ENCODE results near the gene SEMA5A.

The SEMA5A gene

GRCh38 chr5:9278921-9279603 lies 266.8 kb downstream of the SEMA5A start:
- no peak for DNase-seq (ENCODE audit: low read depth)

- DNase-seq (ENCODE audit: low read depth) = no peak
Observed at GRCh38 chr5:9269014-9269413, 276.9 kb downstream of the SEMA5A start.

- no peak for DNase-seq (ENCODE audit: low read depth)
Observed at GRCh38 chr5:9268226-9268625, 277.6 kb downstream of the SEMA5A start.

GRCh38 chr5:9265441-9266287 lies 280.2 kb downstream of the SEMA5A start:
- DNase-seq (ENCODE audit: low read depth) = no peak

- no peak for DNase-seq (ENCODE audit: low read depth)
Observed at GRCh38 chr5:9264301-9264700, 281.6 kb downstream of the SEMA5A start.

GRCh38 chr5:9263656-9264055 lies 282.2 kb downstream of the SEMA5A start:
- DNase-seq (ENCODE audit: low read depth) = no peak

GRCh38 chr5:9251379-9251980 lies 294.4 kb downstream of the SEMA5A start:
- DNase-seq (ENCODE audit: low read depth) = no peak

GRCh38 chr5:9249231-9249630 lies 296.6 kb downstream of the SEMA5A start:
- DNase-seq (ENCODE audit: low read depth) = no peak

GRCh38 chr5:9245071-9245470 lies 300.8 kb downstream of the SEMA5A start:
- DNase-seq (ENCODE audit: low read depth) = no peak

- no peak for DNase-seq (ENCODE audit: low read depth)
Observed at GRCh38 chr5:9244417-9244816, 301.5 kb downstream of the SEMA5A start.

- no peak for DNase-seq (ENCODE audit: low read depth)
Observed at GRCh38 chr5:9241479-9242305, 304.2 kb downstream of the SEMA5A start.

- no peak for DNase-seq (ENCODE audit: low read depth)
Observed at GRCh38 chr5:9240431-9240830, 305.4 kb downstream of the SEMA5A start.

GRCh38 chr5:9239626-9240025 lies 306.2 kb downstream of the SEMA5A start:
- DNase-seq (ENCODE audit: low read depth) = no peak

GRCh38 chr5:9239071-9239470 lies 306.8 kb downstream of the SEMA5A start:
- no peak for DNase-seq (ENCODE audit: low read depth)

GRCh38 chr5:9233712-9234111 lies 312.2 kb downstream of the SEMA5A start:
- DNase-seq (ENCODE audit: low read depth) = no peak

GRCh38 chr5:9233035-9233434 lies 312.8 kb downstream of the SEMA5A start:
- DNase-seq (ENCODE audit: low read depth) = no peak

- DNase-seq (ENCODE audit: low read depth) = no peak
Observed at GRCh38 chr5:9231842-9232241, 314.0 kb downstream of the SEMA5A start.

GRCh38 chr5:9230355-9230754 lies 315.5 kb downstream of the SEMA5A start:
- no peak for DNase-seq (ENCODE audit: low read depth)

GRCh38 chr5:9226016-9226536 lies 319.8 kb downstream of the SEMA5A start:
- DNase-seq (ENCODE audit: low read depth) = no peak

GRCh38 chr5:9222054-9222976 lies 323.6 kb downstream of the SEMA5A start:
- no peak for DNase-seq (ENCODE audit: low read depth)

- no peak for DNase-seq (ENCODE audit: low read depth)
Observed at GRCh38 chr5:9218358-9218757, 327.5 kb downstream of the SEMA5A start.
